Activated CD4-positive, alpha-beta T cell treated with anti-CD3 and anti-CD28 coated beads, Interleukin-10, Interleukin-2, amounts not matched to agents 100 ng/mL and 50 ng/mL, durations not matched to agents 16 hours and 8 hours (primary cell): Measurements from ENCODE around the gene RNF223.
"Not testable (repeated sequence)": the region's sequence is repeated elsewhere in the genome, so short reads cannot be mapped to it uniquely, and the experiment has no call there.

Experiments used
- DNase-seq: peaks from one replicate; pipeline ENCODE4 v3.0.0-alpha.2; 2020

RNF223 gene

GRCh38 chr1:1085911-1086841 lies 12.1 kb upstream of the RNF223 start:
- DNase-seq: no peak

DNA sequence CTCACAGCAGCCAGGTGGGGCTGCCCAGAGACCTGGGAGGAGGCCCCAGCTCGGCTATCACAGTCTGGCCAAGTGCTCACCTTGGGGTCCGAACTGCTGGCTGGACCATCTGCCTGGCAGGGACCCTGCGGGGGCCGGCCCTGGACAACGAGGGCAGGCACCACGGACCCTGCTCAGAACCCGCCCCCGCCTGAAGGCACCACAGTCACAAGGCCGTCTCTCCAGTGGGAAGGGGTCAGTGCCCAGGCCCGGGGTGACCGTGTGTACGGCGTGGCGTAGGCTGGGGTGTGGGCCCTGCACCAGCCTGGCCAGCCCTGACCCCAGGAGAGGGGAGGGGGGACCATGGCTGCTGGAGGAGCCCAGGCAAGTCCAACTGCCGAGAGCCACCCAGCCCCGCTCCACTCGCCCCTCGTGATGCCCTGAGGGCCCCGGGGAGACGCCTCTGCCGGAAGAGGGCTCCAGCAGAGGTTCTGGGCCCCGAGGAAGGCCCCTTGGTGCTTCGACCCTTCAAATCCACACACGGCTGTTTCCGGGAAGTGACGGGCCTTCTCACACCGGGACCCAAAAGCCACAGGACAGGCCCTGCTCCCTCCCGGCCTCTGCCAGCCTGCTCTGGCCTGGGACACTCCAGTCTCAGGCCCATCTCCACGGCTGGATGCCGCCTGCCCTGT lies 11.2 kb upstream of the RNF223 start:
- DNase-seq: no peak

DNA sequence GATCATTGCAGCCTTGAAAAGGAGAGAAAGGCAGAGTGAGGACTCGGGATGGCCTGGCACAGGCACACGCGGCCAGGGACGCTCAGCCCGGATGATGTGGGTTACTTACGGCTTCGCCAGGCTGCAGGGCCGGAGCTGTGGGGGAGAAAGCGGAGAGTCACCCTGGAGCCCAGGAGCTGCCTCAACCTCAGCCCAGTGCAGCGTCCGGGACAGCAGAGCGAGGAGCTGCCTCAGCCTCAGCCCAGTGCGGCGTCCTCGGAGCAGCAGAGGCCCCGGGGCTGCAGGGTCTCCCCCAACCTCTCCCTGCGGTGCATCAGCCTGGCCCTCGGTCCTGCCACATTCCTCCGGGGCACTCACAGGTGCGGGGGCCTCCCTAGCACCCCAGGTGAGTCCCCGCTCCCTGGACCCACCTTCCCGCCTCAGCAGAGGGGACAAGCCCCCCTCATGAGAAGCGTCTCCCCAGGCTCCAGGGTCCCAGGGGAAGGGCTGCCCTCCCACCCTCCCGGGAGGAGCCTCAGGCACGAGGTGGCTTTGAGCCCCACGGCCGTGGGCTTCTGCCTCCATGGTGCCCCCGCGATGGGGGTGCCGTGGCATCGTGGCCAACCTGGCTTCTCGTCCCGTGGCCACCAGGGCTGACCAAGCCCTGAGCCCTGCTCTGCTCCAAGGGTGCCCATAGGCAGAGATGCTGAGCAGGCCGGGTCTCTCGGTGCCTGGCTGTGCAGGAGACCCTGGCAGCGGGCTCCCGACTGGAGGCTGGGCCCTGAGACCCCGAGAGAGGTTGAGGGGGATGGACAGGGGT lies 10.5 kb upstream of the RNF223 start:
- DNase-seq: no peak

DNA sequence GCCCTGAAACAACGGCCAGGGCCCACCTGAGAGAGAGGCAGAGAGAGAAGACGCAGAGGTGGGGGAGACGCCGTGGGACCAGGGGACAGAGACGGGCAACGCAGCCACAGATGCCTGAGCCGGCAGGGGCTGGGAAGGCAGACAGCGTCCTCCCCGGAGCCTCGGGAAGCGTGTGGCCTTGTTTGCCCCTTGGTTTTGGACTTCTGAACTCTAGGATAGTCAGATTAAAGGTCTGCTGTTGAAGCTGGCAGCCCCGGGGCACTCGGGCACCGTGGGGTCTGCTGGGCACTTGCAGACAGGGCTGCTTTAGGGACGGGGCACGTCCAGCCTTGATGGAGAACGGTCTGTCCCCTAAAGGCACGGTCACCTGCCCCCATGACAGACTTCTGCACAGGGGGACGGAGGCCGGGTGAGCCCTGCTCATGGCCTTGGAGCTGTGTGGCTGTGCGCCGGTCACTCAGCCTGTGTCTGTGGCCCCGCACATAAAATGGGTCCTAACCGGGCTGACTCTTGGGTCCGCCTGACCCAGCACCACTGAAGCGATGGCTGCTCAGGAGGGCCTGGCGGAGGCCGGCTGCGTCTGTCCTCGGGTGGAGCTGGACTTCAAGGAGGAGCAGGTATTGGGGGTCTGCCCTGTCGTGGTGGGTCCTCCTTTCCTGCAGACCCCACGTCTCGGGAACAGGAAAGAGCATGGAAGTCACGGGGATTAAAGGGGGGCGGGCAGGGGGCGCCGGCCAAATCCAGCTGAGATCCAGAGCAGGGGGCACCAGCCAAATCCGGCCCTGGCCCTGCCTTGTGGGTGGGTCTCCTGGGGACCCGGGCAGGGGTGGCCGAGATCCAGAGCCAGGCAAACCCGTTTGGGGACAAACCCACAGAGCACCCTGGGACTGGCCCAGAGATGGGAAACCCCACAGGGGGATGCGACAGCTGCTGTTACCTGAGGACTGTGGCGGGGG lies 9.6 kb upstream of the RNF223 start:
- DNase-seq: no peak

DNA sequence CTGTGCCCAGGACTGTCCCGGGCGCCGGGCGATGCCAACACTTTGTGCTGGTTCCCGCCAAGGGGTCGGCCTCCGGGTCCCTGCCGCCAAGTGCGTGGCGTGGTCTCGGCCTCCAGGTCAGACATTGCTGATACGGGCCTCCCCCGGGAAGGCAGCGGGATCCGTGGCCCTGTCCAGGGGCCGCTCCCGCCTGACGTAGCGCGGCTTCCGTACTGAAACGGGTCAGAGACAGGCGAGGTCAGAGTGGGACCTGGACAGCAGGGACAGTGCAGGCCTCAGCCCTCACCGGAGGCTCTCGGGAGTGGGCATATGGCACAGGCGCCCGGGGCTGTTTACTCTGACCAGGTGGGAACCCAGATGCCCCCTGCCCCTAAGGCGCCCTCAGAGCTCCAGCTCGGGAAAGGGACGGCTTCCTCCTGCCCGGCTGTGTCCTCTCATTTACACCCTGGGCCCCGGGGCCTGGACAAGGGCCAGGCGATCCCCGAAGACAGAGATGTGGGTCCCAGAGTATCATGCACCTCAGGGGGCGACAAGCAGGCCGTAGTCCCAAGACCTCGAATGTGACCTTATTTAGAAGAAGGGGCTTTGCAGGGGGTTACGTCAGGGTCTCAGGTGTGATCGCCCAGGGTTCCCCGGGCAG lies 8.8 kb upstream of the RNF223 start:
- DNase-seq: no peak

DNA sequence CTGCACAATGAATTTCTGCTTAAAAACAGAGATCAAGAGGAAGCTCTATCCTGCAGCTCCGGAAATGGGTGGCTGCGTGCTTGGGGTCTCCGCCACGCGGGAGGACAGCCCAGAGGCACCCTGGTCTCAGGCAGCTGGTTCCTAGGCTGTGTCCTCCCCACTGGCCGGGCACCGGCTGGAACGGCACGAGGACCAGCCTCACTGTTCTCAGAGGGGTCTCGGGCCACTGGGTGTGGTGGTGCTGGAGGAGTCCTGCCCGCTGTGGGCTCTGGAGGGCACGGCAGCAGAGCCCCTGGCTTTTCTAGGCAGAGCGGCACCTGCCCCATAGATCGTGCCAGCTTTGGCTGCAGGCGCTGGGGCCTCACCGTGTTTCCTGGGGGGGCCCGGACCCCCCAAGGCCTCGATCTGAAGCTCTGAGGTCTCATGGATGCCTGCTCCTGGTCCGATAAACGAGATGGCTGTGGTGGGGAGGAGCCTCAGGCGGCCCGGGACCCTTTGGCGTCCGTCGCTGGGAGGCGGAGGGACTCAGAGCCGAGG lies 8.2 kb upstream of the RNF223 start:
- no peak for DNase-seq

DNA sequence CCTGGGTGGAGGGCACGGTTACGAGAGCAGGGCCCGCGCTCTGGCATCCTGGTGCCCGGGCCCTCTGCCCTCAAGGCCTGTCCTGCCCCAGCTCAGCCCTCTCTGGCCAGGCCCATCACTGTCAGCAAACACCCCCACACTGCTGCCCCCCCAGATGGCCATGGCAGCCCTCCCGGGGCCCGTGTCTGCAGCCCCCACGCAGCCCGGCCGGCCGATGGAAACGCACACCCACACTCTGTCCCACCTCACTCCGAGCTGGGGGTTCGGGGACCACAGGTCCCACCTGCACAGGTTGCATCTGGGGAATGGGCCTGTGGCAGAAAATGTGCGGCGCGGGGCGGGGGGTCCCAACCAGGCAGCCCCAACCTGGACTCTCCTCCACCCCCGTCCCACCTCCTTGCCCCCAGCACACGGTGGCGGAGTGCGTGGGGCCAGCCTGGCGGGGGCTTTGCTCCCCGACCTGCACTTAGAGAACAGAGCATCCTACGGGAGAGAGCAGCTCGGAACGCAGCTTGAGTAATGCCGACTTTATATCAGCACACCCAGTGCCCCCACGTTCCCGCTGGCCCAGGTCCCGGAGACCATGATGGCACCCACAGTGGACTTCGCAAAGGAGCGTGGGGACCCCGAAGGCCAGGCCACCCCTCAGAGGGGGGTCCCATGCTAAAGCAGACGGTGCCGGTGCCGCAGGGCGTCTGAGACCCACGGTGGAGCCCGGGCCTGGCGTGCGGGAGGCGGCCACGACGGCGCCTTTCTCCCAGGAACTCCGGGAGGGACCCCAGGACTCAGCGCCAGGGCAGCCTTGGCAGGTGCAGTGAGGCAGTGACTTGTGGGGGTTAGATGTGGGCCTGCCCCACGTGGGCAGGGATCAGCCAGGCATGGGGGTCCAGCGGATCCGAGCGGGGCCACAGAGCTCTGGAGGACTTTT lies 7.5 kb upstream of the RNF223 start:
- no peak for DNase-seq

DNA sequence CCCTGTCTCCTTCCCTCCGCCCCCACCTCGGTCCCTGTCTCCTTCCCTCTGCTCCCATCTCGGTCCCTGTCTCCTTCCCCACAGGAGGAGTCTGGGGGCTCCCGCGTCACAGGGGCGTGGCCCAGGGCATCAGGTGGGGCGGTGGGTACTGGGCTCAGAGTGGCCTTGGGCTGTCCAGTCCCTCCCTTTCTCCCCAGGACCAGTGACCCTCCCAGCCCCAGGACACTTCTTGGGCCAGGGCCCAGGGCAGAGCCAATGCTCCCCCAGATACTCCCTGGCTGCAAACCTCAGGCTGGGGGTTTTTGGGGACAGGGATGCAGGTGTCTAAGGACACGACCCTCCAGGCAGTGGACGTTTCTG lies 6.8 kb upstream of the RNF223 start:
- DNase-seq: no peak

DNA sequence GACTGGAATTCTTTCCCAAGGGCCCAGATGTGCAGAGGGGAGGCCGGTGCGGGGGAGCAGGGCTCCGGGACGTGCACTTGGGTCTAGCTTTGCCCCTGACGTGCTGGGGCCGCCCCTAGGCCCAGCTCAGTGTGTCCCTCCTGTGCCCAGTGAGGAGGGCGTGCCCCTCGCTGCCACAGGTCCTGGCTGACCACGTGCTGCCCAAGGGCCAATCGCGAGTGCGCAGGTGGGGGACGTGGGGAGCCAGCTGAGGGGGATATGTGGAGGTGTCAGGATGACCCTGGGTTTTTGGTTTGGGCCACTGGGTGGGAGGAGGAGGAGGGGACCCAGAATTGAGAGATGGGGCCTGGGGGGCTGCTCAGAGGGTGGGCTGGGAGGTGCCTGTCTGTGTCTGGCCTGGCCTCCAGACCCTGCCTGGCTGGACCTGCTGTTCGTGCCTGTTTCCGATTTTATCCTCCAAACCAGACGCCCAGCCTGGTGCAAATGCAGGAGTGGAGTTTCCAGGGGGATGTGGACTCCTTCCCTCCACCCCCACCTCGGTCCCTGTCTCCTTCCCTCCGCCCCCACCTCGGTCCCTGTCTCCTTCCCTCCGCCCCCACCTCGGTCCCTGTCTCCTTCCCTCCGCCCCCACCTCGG lies 6.1 kb upstream of the RNF223 start:
- DNase-seq: no peak

GRCh38 chr1:1079408-1080121 lies 5.5 kb upstream of the RNF223 start:
- no peak for DNase-seq

GRCh38 chr1:1077396-1077795 lies 3.3 kb upstream of the RNF223 start:
- DNase-seq: not testable (repeated sequence)

DNA sequence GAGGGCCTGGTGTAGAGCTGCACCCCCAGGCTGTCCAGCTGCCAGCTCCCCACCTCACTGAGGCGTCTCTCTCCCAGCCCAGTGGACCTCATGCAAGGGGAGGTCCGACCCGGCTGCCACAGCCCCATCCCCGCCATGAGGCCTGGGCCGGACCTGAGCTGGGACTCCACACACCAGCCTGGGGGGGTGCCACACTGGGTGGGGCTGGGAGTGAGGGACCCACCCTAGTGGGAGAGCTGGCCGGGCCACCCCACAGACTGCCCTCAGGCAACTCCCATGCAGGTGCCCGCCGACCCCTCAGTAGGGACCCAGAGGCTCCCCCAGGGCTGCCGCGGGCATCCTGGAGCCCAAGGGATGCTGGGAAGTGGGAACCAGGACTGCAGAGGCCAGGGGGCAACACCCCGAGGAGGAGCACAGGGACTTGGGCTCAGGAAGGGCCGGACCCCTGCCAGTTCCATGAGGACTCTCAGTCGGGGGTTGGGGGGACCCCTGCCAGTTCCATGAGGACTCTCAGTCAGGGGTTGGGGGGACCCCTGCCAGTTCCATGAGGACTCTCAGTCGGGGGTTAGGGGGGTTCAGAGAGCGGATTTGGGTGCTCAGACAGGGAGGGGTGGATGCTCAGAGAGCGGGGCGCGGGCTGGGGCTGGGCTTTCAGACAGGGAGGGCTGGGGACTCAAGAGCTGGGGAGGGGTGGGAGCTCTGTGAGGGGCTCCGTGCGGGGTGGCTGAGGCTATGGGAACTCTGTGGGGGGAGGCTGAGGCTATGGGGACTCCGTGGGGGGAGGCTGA lies 1.2 kb upstream of the RNF223 start:
- DNase-seq: no peak

DNA sequence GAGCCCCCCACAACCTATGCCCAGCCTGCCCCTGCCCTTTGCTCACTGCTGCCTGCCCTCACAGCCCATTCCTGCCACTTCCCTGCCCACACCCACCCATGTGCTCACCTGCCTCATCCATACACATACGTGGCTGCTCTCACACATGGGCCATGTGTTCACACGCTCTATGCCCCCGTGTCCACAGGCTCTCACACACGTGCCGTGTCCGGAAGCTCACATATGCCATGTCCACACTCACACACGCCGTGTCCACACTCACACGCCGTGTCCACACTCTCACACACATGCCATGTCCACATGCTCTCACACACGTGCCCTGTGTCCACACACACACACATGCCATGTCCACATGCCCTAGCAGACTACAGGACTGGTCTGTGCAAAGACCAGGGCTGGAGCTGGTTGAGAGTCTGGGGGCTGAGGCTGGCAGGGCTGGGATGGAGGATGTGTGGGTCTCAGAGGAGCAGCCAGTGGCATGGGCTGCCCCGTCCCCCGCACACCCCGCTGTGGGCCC lies 583 bp upstream of the RNF223 start:
- DNase-seq: no peak

GRCh38 chr1:1072849-1073742 lies 1.0 kb downstream of the RNF223 start:
- DNase-seq: no peak

DNA sequence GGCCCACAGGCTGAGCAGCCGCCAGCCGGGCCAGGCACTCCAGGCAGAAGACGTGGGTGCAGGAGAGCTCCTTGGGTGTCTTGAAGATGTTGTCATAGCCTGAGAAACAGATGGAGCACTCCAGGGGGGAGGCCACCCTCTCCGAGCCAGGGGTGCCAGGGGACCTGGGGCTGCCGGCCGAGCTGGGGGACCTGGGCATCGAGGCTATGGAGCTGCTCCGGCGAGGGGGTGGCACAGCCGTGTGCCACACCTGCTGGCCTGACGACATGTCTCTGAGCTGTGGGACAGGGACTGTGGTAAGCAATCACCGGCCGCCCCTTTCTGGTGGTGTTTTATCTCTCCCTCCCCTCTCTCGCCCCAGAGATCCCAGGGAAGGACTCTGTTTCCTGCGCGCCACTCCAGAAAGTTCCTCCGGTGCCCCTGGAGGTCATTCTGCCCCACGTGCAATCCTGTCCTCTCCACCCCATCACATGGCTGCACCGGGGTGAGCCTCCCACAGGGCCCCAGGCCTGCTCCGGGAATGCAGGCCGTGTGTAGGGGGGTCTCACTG lies 1.7 kb downstream of the RNF223 start:
- DNase-seq: no peak

GRCh38 chr1:1071486-1072298 lies 2.4 kb downstream of the RNF223 start:
- DNase-seq: no peak
